Retinal pigment epithelial cell (primary cell): Measurements from ENCODE around the gene CFAP46.

Source experiments
- DNase-seq: peaks from one replicate; pipeline ENCODE4 v3.0.0-alpha.2; 2010; ENCODE audit warnings: low read depth
- H3K4me3 ChIP-seq: 2 replicates; pipeline ENCODE4 v1.5.1; 2011; ENCODE audit warnings: mild to moderate bottlenecking, low read length, control low read depth, moderate library complexity
- CTCF ChIP-seq: conservative IDR thresholded peaks from 2 replicates; pipeline ENCODE4 v1.5.1; 2011; ENCODE audit warnings: low read depth, low read length, control low read depth, inconsistent platforms

The CFAP46 gene

DNA sequence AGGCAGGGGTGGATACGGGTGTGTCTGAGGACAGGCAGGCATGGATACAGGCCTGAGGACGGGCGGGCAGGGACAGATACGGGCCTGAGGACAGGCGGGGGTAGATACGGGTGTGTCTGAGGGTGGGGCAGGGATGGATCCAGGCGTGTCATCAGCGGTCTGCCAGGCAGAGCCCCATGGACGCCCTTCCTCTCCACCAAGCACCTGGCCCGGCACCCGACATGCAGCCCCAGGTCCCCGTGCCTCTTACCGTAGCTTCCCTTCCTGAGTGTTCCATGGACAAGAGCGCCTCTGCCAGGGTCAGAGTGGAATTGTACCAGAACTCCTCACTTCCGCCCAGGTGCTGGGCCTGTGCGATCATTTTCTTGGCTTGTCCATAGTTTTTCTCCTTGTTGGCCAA is 81.8 kb downstream of the CFAP46 start:
- DNase-seq = no peak
- TF ChIP-seq CTCF = no peak
- H3K4me3 ChIP-seq = no peak overlapping the region

DNA sequence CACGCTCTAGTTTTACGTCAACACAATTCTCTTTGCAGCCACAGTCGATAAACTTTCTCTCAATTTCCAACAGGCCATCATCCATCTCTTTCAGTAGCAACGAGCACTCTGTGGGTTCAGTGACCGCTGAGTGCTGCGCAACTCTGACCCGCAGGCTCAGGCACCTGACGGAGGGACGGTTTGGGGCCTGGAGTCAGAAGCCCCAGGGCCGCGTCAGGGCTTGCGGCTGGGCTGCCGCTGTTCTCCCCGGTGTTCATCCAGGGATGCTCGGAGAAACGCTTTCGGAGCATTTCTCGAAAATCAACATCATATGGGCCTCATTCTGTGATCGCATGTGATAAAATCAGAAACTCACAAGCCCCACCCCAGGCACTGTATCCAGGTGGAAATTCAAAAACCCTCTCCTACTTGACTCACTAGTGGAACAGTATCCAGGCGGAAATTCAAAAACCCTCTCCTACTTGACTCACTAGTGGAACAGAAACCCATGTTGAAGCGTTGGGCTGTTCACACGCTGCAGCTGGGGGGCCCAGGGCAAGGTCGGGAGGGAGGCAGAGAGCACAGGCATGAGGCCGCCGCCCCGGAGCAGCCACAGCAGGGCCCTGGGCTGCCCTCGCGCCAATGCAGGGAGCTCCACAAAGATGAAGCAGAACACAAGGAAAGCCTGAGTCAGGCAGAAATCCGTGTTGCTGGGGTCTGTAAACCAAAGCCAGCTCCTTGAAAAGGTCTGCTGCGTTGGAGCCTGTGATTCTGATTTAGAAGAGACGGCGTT is 83.1 kb downstream of the CFAP46 start:
- DNase-seq = no peak
- no peak overlapping the region for H3K4me3 ChIP-seq
- no peak for TF ChIP-seq CTCF

DNA sequence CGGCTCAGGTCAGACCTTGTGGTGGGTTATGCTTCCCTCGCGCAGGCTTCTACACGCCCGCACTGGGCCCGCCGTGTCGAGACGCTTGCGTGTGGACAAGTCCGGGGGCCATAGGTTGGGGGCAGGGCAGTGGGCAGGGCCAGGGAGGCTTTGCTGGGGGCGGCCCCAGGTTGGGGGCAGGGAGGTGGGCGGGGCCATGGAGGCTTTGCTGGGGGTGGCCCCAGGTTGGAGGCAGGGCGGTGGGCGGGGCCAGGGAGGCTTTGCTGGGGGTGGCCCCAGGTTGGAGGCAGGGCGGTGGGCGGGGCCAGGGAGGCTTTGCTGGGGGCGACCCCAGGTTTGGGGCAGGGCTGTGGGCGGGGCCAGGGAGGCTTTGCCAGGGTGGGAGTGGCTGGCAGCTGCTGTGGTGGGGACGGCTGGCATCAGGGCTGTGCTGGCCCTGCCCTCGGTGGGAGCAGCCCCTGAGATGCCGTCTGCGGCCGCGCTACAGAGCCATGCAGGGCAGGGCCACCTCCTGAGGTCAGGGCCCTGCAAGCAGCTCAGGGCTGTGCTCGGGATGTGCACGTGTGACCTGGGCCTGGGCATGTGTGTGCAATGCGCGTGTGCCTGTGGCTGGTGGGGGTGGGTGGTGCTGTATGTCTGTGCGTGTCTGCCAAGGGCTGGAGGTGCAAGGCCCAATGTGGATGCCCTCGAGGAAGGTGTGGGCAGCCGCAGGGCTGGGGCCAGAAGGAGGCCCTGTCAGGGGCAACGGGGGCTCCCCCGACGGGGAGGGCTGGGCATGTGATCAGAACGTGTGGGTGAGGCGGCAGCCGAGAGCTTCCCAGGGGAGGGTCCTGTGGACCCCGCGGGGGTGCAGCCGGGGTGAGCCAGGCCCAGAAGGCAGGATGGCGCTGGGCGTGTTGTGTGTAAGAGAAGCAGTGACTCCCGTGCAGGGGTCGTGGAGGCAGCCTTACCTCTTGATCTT is 84.0 kb downstream of the CFAP46 start:
- no peak overlapping the region for H3K4me3 ChIP-seq
- no peak for DNase-seq
- TF ChIP-seq CTCF = no peak

DNA sequence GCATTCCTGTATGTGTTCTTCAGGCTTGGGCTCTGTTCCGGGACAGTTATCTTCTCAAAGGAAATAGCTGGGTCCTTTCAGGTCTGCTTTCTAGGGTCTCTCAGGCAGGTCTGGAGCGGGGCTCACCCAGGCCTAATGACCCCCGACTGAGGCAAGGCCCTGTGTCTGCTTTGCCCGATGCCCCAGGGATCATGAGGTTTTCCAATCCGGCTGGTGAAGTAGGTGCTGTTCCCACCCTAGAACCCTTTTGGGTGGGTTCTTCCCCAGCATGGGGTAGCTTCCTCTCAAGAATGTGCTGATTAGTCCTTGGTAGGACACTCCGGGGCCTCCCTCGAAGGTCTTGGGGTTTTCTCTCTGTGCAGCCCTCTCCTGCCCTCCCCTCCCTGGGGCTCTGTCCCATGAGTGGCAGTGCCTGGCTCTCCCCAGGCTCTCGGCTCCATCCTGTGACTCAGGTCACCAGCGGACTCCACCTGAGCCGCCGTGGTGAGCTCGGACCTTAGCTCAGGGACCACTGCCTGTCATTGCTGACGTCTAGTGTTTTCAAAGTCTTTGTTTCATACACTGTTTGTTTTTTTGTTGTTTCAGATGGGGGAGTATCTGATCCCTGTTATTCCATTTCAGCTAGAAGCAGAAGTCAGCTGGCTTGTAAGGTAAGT is 85.4 kb downstream of the CFAP46 start:
- no peak overlapping the region for H3K4me3 ChIP-seq
- no peak for DNase-seq
- no peak for TF ChIP-seq CTCF

DNA sequence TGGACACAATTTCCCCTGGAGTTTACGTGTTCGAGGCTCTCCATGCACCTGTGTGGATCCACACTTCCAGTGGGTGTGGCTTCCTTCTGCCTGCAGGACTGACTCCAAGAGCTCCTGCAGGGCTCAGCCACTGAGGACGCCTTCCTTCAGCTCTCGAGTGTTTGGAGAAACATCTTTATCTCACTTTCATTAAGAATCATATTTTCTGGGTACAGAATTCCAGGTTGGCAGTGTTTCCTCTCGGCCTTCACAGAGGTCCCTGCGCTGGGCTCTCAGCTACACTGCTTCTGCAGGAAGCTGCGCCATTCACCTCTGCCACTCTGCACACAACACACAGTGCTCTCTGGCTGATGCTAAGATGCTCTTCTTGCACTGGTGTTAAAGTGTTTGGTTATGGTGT is 86.5 kb downstream of the CFAP46 start:
- no peak for DNase-seq

DNA sequence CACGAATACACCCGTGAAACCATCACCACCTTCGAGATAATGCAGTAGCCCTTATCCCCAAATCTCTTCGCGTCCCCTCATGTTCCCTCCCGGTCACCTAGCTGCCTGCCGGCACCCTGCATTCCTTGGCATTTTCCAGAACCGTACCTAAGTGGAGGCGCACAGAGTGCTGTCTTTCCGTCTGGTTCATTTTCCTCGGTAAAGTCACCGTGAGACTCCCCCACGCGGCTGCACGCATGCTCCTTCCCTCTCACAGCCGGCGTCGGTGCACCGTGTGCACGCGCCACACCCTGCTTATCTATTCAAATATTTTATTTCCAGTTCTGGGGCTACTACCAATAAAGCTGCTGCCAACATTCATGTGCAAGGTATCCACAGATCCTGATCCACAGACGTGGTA is 90.9 kb downstream of the CFAP46 start:
- H3K4me3 ChIP-seq = no peak overlapping the region

More for the DNA sequence above, 86.5 kb downstream of the CFAP46 start:
- TF ChIP-seq CTCF = no peak
- no peak overlapping the region for H3K4me3 ChIP-seq

More for the DNA sequence above, 90.9 kb downstream of the CFAP46 start:
- DNase-seq = no peak
- no peak for TF ChIP-seq CTCF
